Mesendoderm (in vitro differentiated cells): ENCODE data around the gene HACD3.

Source experiments
- DNase-seq: peaks from one replicate; pipeline ENCODE4 v3.0.0; 2013
- H2AK5ac ChIP-seq: 2 replicates; pipeline ENCODE4 v1.6.1; 2013; ENCODE audit warnings: low read length, inconsistent platforms
- H2BK120ac ChIP-seq: 2 replicates; pipeline ENCODE4 v1.6.1; 2013; ENCODE audit warnings: low read depth, mild to moderate bottlenecking, low read length, moderate library complexity, mixed read lengths
- H2BK15ac ChIP-seq: replicated peaks from 2 replicates; pipeline ENCODE4 v1.6.1; 2013; ENCODE audit warnings: low read depth, mild to moderate bottlenecking, moderate library complexity
- H2BK5ac ChIP-seq: 2 replicates; pipeline ENCODE4 v1.6.1; 2013; ENCODE audit warnings: low read length, inconsistent platforms
- H3K18ac ChIP-seq: 2 replicates; pipeline ENCODE4 v1.6.1; 2013; ENCODE audit warnings: mild to moderate bottlenecking, low read length, mixed read lengths
- H3K23ac ChIP-seq: one replicate; pipeline ENCODE4 v1.6.1; 2013; ENCODE audit warnings: low read length
- H3K27ac ChIP-seq: 2 replicates; pipeline ENCODE4 v1.5.1; 2013; ENCODE audit warnings: low read depth, mild to moderate bottlenecking, inconsistent platforms, low read length, moderate library complexity
- H3K27me3 ChIP-seq: 2 replicates; pipeline ENCODE4 v1.6.1; 2013; ENCODE audit warnings: low read length, control low read depth, mild to moderate bottlenecking, inconsistent platforms; ENCODE audit not compliant: insufficient read depth, poor library complexity
- H3K36me3 ChIP-seq: 2 replicates; pipeline ENCODE4 v1.6.1; 2013; ENCODE audit warnings: low read length, inconsistent platforms; ENCODE audit not compliant: control insufficient read depth, insufficient read depth
- H3K4ac ChIP-seq: one replicate; pipeline ENCODE4 v1.6.1; 2013; ENCODE audit warnings: low read depth, mild to moderate bottlenecking, low read length, moderate library complexity
- H3K4me1 ChIP-seq: 2 replicates; pipeline ENCODE4 v1.6.1; 2013; ENCODE audit warnings: low read depth, low read length, inconsistent platforms; ENCODE audit not compliant: control insufficient read depth
- H3K4me2 ChIP-seq: 2 replicates; pipeline ENCODE4 v1.6.1; 2013; ENCODE audit warnings: low read length
- H3K4me3 ChIP-seq: 2 replicates; pipeline ENCODE4 v1.5.1; 2013; ENCODE audit warnings: mild to moderate bottlenecking, low read length
- H3K56ac ChIP-seq: one replicate; pipeline ENCODE4 v1.6.1; 2013; ENCODE audit warnings: low read length
- H3K79me1 ChIP-seq: 2 replicates; pipeline ENCODE4 v1.6.1; 2013; ENCODE audit warnings: low read length, inconsistent platforms
- H3K79me2 ChIP-seq: 2 replicates; pipeline ENCODE4 v1.6.1; 2013; ENCODE audit warnings: mild to moderate bottlenecking, low read length; ENCODE audit not compliant: control insufficient read depth, insufficient read depth
- H3K9ac ChIP-seq: 2 replicates; pipeline ENCODE4 v1.6.1; 2013; ENCODE audit warnings: low read length, inconsistent platforms
- H4K5ac ChIP-seq: one replicate; pipeline ENCODE4 v1.6.1; 2013; ENCODE audit warnings: low read length
- H4K8ac ChIP-seq: one replicate; pipeline ENCODE4 v1.6.1; 2013; ENCODE audit warnings: low read depth, mild to moderate bottlenecking, control low read depth, low read length, moderate library complexity
- WGBS: extraction: QIAGEN DNeasy Blood & Tissue Kit; methylation state at CpG from one replicate; pipeline ENCODE4 v1.1.7; 2013; ENCODE audit warnings: low lambda C conversion rate, missing lambda C conversion rate; ENCODE audit not compliant: insufficient coverage; ENCODE audit errors: extremely low coverage; 5-methylcytosine and 5-hydroxymethylcytosine counted together

HACD3 gene

DNA sequence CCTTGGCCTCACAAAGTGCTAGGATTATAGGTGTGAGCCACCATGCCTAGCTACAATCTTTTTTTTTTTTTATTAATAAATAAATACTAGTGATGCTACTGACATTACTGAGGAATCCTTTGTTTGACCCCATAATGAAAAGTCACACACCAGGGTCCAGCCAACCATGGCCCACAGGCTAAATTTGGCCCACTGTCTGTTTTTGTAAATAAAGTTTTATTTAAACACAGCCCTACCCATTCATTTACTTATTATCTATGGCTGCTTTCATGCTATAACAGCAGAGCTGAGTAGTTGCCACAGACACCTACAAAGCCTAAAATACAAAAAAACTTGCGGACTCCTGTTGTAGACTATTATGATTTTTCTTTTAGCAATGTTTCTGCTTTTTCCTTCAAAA lies 73.3 kb downstream of the HACD3 start:
- Histone ChIP-seq H3K18ac (no peak overlapping the region), H3K27ac (no peak overlapping the region), H3K4me1 (no peaks in the 10 kb centered on the region), H3K9ac (no peak overlapping the region), H3K27me3 (no peaks in the 10 kb centered on the region), H4K5ac (no peak overlapping the region), H3K56ac (no peak overlapping the region), H3K23ac (no peak overlapping the region), H2BK5ac (no peak overlapping the region), H3K4me3 (no peak overlapping the region), H4K8ac (no peak overlapping the region), H3K4me2 (no peak overlapping the region), H3K36me3 (peaks cover 2% of the 10 kb centered on the region), H2AK5ac (no peak overlapping the region), H2BK15ac (no peak overlapping the region), H3K79me1 (peaks cover 2% of the 10 kb centered on the region), H3K4ac (no peak overlapping the region), H2BK120ac (no peak overlapping the region), H3K79me2 (peaks cover 2% of the 10 kb centered on the region)
- no CpG with 5 or more reads among the region's 1 CpG for WGBS
- no peak for DNase-seq

DNA sequence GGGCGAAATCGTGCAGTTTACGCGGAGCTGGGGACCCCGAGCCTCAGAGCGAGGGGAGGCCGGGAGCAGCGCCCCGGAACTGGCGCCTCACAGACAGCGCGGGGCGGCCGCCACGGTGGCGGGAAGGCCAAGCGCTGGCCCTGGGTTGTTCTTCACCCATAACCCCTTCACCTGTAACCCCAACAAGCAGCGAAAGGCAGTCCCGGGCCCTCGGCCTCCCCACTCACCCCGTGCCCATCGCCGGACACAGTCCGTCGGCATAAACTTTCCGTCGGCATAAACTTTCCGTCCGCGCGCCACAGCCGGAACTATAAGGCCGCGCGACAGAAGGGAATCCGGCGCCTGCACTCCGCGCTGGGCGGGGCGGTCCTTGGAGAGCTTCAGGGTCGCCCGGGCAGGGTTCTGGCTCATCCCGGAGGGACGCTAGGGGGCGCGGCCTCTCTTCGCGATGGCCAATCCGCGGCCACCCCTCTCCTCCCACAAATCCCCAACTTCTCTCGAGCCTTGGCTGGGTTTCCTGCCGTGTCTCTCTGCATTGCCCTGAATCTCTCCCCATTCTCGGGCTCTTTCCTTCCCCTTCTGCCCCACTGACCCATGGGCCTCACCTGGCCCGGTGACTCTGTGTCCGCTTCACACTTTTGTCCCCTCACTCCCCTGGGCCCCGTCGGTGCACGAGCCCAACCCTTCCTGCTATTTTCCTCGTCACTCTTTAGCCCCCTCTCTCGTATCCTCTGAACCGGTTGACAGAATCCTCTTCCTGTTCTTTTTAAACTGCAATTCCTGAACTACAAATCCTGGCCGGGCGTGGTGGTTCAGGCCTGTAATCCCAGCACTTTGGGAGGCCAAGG lies 80.8 kb downstream of the HACD3 start, which contains the start of gene INTS14:
INTS14 (minus strand) TSS at position 261 of the 848 bp plus-strand sequence. CDS start 3,751 bp downstream, outside the sequence.
- Histone ChIP-seq H2BK120ac (no peak within 1 kb of the TSS), H3K4me1 (peaks cover 2% of the 10 kb centered on the region), H3K4me3 (peak within 1 kb of the TSS; percentile 80), H3K23ac (no peak within 1 kb of the TSS), H2AK5ac (no peak within 1 kb of the TSS), H3K36me3 (peaks cover 2% of the 10 kb centered on the region), H3K79me1 (peaks cover 5% of the 10 kb centered on the region), H4K8ac (no peak within 1 kb of the TSS), H4K5ac (peak within 1 kb of the TSS; percentile 44), H2BK5ac (peak within 1 kb of the TSS; percentile 61), H3K79me2 (peaks cover 11% of the 10 kb centered on the region), H3K27me3 (no peaks in the 10 kb centered on the region), H3K18ac (peak within 1 kb of the TSS; percentile 30), H3K4me2 (peak within 1 kb of the TSS; percentile 76), H3K4ac (peak within 1 kb of the TSS; percentile 82), H2BK15ac (no peak within 1 kb of the TSS), H3K27ac (peak within 1 kb of the TSS; percentile 95), H3K9ac (peak within 1 kb of the TSS; percentile 91), H3K56ac (peak within 1 kb of the TSS; percentile 94)
- peak; percentile 98 for DNase-seq
- WGBS = no CpG with 5 or more reads among the region's 64 CpGs

DNA sequence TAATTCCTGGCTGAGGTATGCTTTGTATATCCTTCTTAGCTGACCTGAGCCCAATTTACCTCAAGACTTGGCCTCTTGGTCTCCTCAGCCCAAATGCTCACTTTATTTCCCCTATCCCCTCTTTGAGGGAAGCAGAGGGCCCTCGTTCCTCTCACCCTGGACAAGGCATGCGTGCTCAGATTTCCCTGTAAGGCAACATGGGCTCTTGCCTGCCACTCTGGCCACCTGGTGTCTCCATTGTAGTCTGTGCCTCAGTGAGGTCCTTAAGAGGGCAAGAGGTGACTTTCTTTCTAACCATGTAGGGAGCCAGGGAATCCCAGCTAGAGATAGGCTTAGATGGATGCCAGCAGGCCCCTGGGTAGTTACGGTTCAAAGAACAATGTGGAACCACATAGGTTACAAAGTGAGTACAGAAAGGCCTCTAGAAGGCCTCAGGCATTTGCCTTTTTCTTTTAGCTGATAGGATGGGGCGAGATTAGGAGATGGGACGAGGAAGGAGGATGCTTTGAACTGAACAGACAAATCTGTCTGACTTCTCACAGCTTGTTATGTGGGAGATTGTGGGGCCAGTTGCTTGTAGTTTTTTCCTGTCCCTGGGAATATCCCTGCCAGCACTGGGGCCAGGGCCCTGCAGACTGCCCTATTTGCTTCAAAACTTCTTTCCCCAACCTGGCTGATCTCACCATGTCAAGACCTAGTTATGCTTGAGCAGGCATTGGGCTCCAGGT lies 81.8 kb downstream of the HACD3 start:
- Histone ChIP-seq H2BK15ac (no peak overlapping the region), H2BK120ac (no peak overlapping the region), H3K36me3 (peaks cover under 1% of the 10 kb centered on the region), H3K4me3 (no peak overlapping the region), H3K79me1 (peaks cover 5% of the 10 kb centered on the region), H3K79me2 (peaks cover 11% of the 10 kb centered on the region), H4K8ac (no peak overlapping the region), H3K23ac (no peak overlapping the region), H3K9ac (peak overlapping the region; percentile 91), H3K4me1 (peaks cover 2% of the 10 kb centered on the region), H2AK5ac (no peak overlapping the region), H3K27me3 (no peaks in the 10 kb centered on the region), H3K4me2 (no peak overlapping the region), H3K27ac (peak overlapping the region; percentile 95), H4K5ac (peak overlapping the region; percentile 44), H3K56ac (peak overlapping the region; percentile 94), H3K18ac (no peak overlapping the region), H3K4ac (peak overlapping the region; percentile 45), H2BK5ac (no peak overlapping the region)
- WGBS = no CpG with 5 or more reads among the region's 5 CpGs
- DNase-seq = peak; percentile 38

DNA sequence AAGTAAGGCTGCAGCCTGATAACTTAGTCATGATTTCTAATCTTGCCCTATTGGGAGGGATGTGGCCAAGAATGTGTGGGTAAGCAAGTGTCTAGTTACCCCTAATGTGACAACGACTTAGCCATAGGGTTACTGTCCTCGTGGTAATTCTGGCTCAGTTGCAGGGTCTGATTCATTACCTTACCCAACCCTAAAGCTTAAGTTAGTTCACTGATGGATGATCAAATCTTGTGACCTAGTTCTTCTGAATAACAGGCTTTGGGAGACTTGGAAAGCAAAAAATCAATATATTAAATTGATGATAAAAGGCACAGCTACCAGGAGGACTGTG lies 82.3 kb downstream of the HACD3 start:
- H3K4ac ChIP-seq = no peak overlapping the region
- no peak overlapping the region for H2BK5ac ChIP-seq
- H3K79me1 ChIP-seq = peaks cover 3% of the 10 kb centered on the region
- no peak overlapping the region for H4K5ac ChIP-seq
- H2BK15ac ChIP-seq = no peak overlapping the region
- no peak overlapping the region for H3K56ac ChIP-seq
- no peak overlapping the region for H3K27ac ChIP-seq
- H3K18ac ChIP-seq = no peak overlapping the region
- no peak overlapping the region for H3K4me3 ChIP-seq
- no peaks in the 10 kb centered on the region for H3K36me3 ChIP-seq
- H4K8ac ChIP-seq = no peak overlapping the region
- no peak overlapping the region for H2BK120ac ChIP-seq
- no CpG with 5 or more reads among the region's 2 CpGs for WGBS
- peaks cover 9% of the 10 kb centered on the region for H3K79me2 ChIP-seq
- H3K23ac ChIP-seq = no peak overlapping the region
- H3K4me1 ChIP-seq = peaks cover 2% of the 10 kb centered on the region
- no peak overlapping the region for H2AK5ac ChIP-seq
- H3K9ac ChIP-seq = peak overlapping the region; percentile 3
- H3K27me3 ChIP-seq = no peaks in the 10 kb centered on the region
- no peak for DNase-seq
- H3K4me2 ChIP-seq = no peak overlapping the region

DNA sequence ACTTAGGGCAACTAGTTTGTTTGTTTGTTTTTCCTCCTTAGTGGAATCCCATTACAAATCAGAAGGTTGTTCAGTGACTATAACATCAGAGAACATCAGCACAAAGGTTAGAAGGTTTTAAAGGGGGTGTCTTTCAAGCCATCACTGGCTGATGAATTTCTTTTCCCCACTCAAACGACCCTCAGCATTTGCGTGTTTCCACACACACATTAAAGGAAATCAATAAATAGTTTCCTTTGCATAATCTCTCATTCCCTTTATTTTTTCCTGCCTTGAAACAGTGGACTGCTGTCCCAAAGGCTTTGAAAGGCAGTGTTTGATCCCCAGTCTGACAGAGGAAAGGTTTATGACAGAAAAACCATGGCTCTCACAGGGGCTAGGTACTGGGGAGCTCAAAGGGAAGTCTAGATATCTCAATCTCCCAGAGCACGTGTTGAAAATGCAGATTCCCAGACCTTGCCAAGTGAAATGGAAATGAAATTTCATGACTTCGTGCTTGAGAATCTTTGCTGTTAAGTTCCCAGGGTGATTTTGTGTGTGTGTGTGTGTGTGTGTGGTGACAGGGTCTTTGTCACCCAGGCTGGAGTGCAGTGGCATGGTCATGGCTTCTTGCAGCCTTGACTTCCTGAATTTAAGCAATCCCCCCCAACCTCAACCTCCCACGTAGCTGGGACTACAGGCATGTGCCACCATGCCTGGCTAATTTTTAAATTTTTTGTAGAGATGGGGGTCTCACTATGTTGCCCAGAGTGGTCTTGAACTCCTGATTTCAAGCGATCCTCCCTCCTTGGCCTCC lies 82.9 kb downstream of the HACD3 start:
- peaks cover 2% of the 10 kb centered on the region for H3K4me1 ChIP-seq
- no peak overlapping the region for H2BK120ac ChIP-seq
- no peak for DNase-seq
- H2AK5ac ChIP-seq = no peak overlapping the region
- H3K36me3 ChIP-seq = no peaks in the 10 kb centered on the region
- no peak overlapping the region for H2BK15ac ChIP-seq
- H3K79me2 ChIP-seq = peaks cover 9% of the 10 kb centered on the region
- no peak overlapping the region for H4K8ac ChIP-seq
- no peak overlapping the region for H3K23ac ChIP-seq
- H3K4ac ChIP-seq = no peak overlapping the region
- no peak overlapping the region for H3K56ac ChIP-seq
- peaks cover 3% of the 10 kb centered on the region for H3K79me1 ChIP-seq
- no peaks in the 10 kb centered on the region for H3K27me3 ChIP-seq
- no CpG with 5 or more reads among the region's 6 CpGs for WGBS
- no peak overlapping the region for H3K27ac ChIP-seq
- no peak overlapping the region for H2BK5ac ChIP-seq
- H3K9ac ChIP-seq = no peak overlapping the region
- H3K4me3 ChIP-seq = no peak overlapping the region
- H4K5ac ChIP-seq = no peak overlapping the region
- H3K18ac ChIP-seq = no peak overlapping the region
- no peak overlapping the region for H3K4me2 ChIP-seq
